IMR-90 (cell line): ENCODE results near the gene TMEM59. TPM values are rescaled to one million over a fixed set of nuclear protein-coding genes. Genes with fewer than 3 reads are reported as not detected.

Source experiments
- ATAC-seq: fragments of 200-7000 bp; cut with Tn5 transposase; 2 replicates; pipeline ENCODE4 v1.9.1; 2020; ENCODE audit warnings: low read depth, mild to moderate bottlenecking, moderate library complexity
- BruUV-seq: library from RNA; stranded (reverse); fragments of 400-500 nt; replicated peaks from 2 replicates; lab custom pipeline; 2021; lab: Mats Ljungman, UMichigan
- CTCF ChIA-PET: fragments of 300-600 bp; formaldehyde crosslinking; extraction: SDS; loops from one replicate; lab custom pipeline; 2021; ENCODE audit warnings: antibody characterized with exemption; lab: Yijun Ruan, JAX
- POLR2A ChIA-PET: fragments of 300-600 bp; sonication (Branson Sonifier 250); formaldehyde crosslinking; loops from one replicate; lab custom pipeline; 2022; ENCODE audit warnings: antibody characterized with exemption; ENCODE audit not compliant: unreplicated experiment; lab: Charles Lee
- DNase-seq: peaks from one replicate; pipeline ENCODE4 v3.0.0; 2013
- H2AFZ ChIP-seq: replicated peaks from 2 replicates; pipeline ENCODE3; 2013; ENCODE audit warnings: low read length, mild to moderate bottlenecking; ENCODE audit not compliant: poor library complexity
- H2AK5ac ChIP-seq: 2 replicates; pipeline ENCODE4 v1.6.1; 2013; ENCODE audit warnings: low read depth, low read length, inconsistent platforms
- H2AK9ac ChIP-seq: replicated peaks from 2 replicates; pipeline ENCODE3; 2013; ENCODE audit warnings: mild to moderate bottlenecking, low read depth, low read length, moderate library complexity; ENCODE audit not compliant: poor library complexity
- H2BK120ac ChIP-seq: 2 replicates; pipeline ENCODE4 v1.6.1; 2013; ENCODE audit warnings: low read depth, low read length, inconsistent platforms
- H2BK15ac ChIP-seq: 3 replicates; pipeline ENCODE4 v1.6.1; 2013; ENCODE audit warnings: low read depth, low read length, inconsistent platforms
- H2BK20ac ChIP-seq: 2 replicates; pipeline ENCODE4 v1.6.1; 2013; ENCODE audit warnings: low read depth, mild to moderate bottlenecking, inconsistent platforms, low read length, moderate library complexity
- H2BK5ac ChIP-seq: 2 replicates; pipeline ENCODE4 v1.6.1; 2013; ENCODE audit warnings: mild to moderate bottlenecking, low read depth, low read length, inconsistent platforms; ENCODE audit not compliant: poor library complexity, severe bottlenecking
- H3K14ac ChIP-seq: replicated peaks from 2 replicates; pipeline ENCODE4 v1.6.1; 2013; ENCODE audit warnings: low read depth, low read length, inconsistent platforms
- H3K18ac ChIP-seq: 2 replicates; pipeline ENCODE4 v1.6.1; 2013; ENCODE audit warnings: low read depth, low read length, control low read depth
- H3K23ac ChIP-seq: 2 replicates; pipeline ENCODE4 v1.6.1; 2013; ENCODE audit warnings: low read depth, low read length, inconsistent platforms
- H3K27ac ChIP-seq: 2 replicates; pipeline ENCODE4 v1.5.1; 2013; ENCODE audit warnings: mild to moderate bottlenecking, control low read depth, low read length; ENCODE audit not compliant: insufficient read depth
- H3K27me3 ChIP-seq: 2 replicates; pipeline ENCODE4 v1.6.1; 2013; ENCODE audit warnings: low read length; ENCODE audit not compliant: control insufficient read depth, insufficient read depth
- H3K36me3 ChIP-seq: 2 replicates; pipeline ENCODE4 v1.6.1; 2013; ENCODE audit warnings: low read length, mixed read lengths; ENCODE audit not compliant: control insufficient read depth, insufficient read depth
- H3K4ac ChIP-seq: 2 replicates; pipeline ENCODE4 v1.6.1; 2013; ENCODE audit warnings: low read depth, low read length, inconsistent platforms
- H3K4me1 ChIP-seq: 2 replicates; pipeline ENCODE4 v1.6.1; 2013; ENCODE audit warnings: low read length, mixed read lengths; ENCODE audit not compliant: control insufficient read depth, insufficient read depth
- H3K4me2 ChIP-seq: 2 replicates; pipeline ENCODE4 v1.6.1; 2013; ENCODE audit warnings: low read depth, mild to moderate bottlenecking, control low read depth, low read length, moderate library complexity
- H3K4me3 ChIP-seq: 2 replicates; pipeline ENCODE4 v1.5.1; 2013; ENCODE audit warnings: low read depth, mild to moderate bottlenecking, control low read depth, low read length, moderate library complexity; ENCODE audit not compliant: insufficient read depth
- H3K56ac ChIP-seq: 2 replicates; pipeline ENCODE4 v1.6.1; 2013; ENCODE audit warnings: low read length, inconsistent platforms; ENCODE audit not compliant: insufficient read depth; ENCODE audit errors: extremely low read depth
- H3K79me1 ChIP-seq, 2 experiments: 2 replicates each; pipeline ENCODE4 v1.6.1; 2013; ENCODE audit warnings: low read length in 2 of 2, inconsistent platforms in 1 of 2, low read depth in 1 of 2
- H3K9ac ChIP-seq: 2 replicates; pipeline ENCODE4 v1.6.1; 2013; ENCODE audit warnings: low read depth, low read length, control low read depth
- H3K9me1 ChIP-seq: 2 replicates; pipeline ENCODE4 v1.6.1; 2013; ENCODE audit warnings: low read length, inconsistent platforms; ENCODE audit not compliant: insufficient read depth
- H3K9me3 ChIP-seq: 2 replicates; pipeline ENCODE4 v1.6.1; 2013; ENCODE audit warnings: low read length; ENCODE audit not compliant: control insufficient read depth, insufficient read depth
- H4K20me1 ChIP-seq: 2 replicates; pipeline ENCODE4 v1.6.1; 2013; ENCODE audit warnings: low read length, inconsistent platforms; ENCODE audit not compliant: insufficient read depth
- H4K5ac ChIP-seq: 2 replicates; pipeline ENCODE4 v1.6.1; 2013; ENCODE audit warnings: mild to moderate bottlenecking, low read depth, low read length, control low read depth
- H4K8ac ChIP-seq, 2 experiments: 2 replicates each; pipeline ENCODE4 v1.6.1; 2013; ENCODE audit warnings: low read depth in 2 of 2, low read length in 2 of 2, control low read depth in 1 of 2, inconsistent platforms in 1 of 2
- H4K91ac ChIP-seq: 2 replicates; pipeline ENCODE4 v1.6.1; 2013; ENCODE audit warnings: low read depth, low read length, inconsistent platforms; ENCODE audit not compliant: insufficient read depth
- BHLHE40 ChIP-seq: fragments of 150-350 bp; IDR thresholded peaks from 2 replicates; pipeline ENCODE4 v1.6.1; 2016; ENCODE audit warnings: mild to moderate bottlenecking, low read depth, low read length
- CEBPB ChIP-seq: IDR thresholded peaks from 2 replicates; pipeline ENCODE4 v1.6.1; 2012; ENCODE audit warnings: low read depth, low read length, improper control_type of control experiment
- CHD1 ChIP-seq: IDR thresholded peaks from 2 replicates; pipeline ENCODE4 v1.6.1; 2012; ENCODE audit warnings: low read depth, low read length, improper control_type of control experiment
- FOS ChIP-seq: fragments of 150-350 bp; IDR thresholded peaks from 2 replicates; pipeline ENCODE4 v1.6.1; 2016; ENCODE audit warnings: low read depth, low read length
- MAFK ChIP-seq: IDR thresholded peaks from 2 replicates; pipeline ENCODE4 v1.6.1; 2012; ENCODE audit warnings: low read depth, low read length, improper control_type of control experiment
- MAZ ChIP-seq: IDR thresholded peaks from 2 replicates; pipeline ENCODE4 v1.6.1; 2012; ENCODE audit warnings: low read depth, mild to moderate bottlenecking, low read length, improper control_type of control experiment, moderate library complexity, borderline replicate concordance
- MXI1 ChIP-seq: IDR thresholded peaks from 2 replicates; pipeline ENCODE4 v1.6.1; 2012; ENCODE audit warnings: low read depth, mild to moderate bottlenecking, low read length, moderate library complexity, borderline replicate concordance
- NFE2L2 ChIP-seq: fragments of 150-350 bp; IDR thresholded peaks from 2 replicates; pipeline ENCODE4 v1.6.1; 2016; ENCODE audit warnings: low read depth, mild to moderate bottlenecking, low read length
- POLR2A ChIP-seq: IDR thresholded peaks from 2 replicates; pipeline ENCODE4 v1.6.1; 2012; ENCODE audit warnings: mild to moderate bottlenecking, low read depth, low read length
- RAD21 ChIP-seq: IDR thresholded peaks from 2 replicates; pipeline ENCODE4 v1.6.1; 2012; ENCODE audit warnings: low read length, improper control_type of control experiment
- RCOR1 ChIP-seq: IDR thresholded peaks from 2 replicates; pipeline ENCODE4 v1.6.1; 2012; ENCODE audit warnings: mild to moderate bottlenecking, low read length, improper control_type of control experiment; ENCODE audit not compliant: insufficient replicate concordance
- RFX5 ChIP-seq: IDR thresholded peaks from 2 replicates; pipeline ENCODE4 v1.8.0; 2012; ENCODE audit warnings: low read depth, mild to moderate bottlenecking, low read length, moderate library complexity
- SMC3 ChIP-seq: fragments of 150-350 bp; IDR thresholded peaks from 2 replicates; pipeline ENCODE4 v1.6.1; 2016; ENCODE audit warnings: low read depth, mild to moderate bottlenecking, antibody characterized with exemption, low read length, moderate library complexity
- WGBS, 2 experiments: methylation state at CpG; one replicate each; pipeline versions ENCODE4 v1.1.5 to v1.1.7; 2013; ENCODE audit warnings: missing lambda C conversion rate in 2 of 2; ENCODE audit not compliant: insufficient read length in 1 of 2; ENCODE audit errors: extremely low coverage in 2 of 2; 5-methylcytosine and 5-hydroxymethylcytosine counted together
- dilution Hi-C: fragments of 300-500 bp; cut with HindIII; formaldehyde crosslinking; loops from one replicate; pipeline ENCODE4 v1.14.3; 2018; ENCODE audit warnings: low sequenced_read_pairs; ENCODE audit not compliant: unreplicated experiment
- in situ Hi-C: fragments of 300-500 bp; cut with MboI; formaldehyde crosslinking; loops from 3 replicates; pipeline ENCODE4 v1.14.3; 2019; ENCODE audit warnings: low sequenced_read_pairs, inconsistent platforms, mixed read lengths
- intact Hi-C: fragments of 100-400 bp; cut with micrococcal nuclease; formaldehyde crosslinking; loops from 2 replicates; pipeline ENCODE4 v1.10.0; 2022
- polyA plus RNA-seq, 3 experiments: library from polyadenylated mRNA; depleted of rRNA; stranded (reverse); fragments of >200 nt; gene quantifications; 2 replicates each; pipeline ENCODE4 v1.2.3, GENCODE V29; 2012; ENCODE audit warnings: low replicate concordance in 1 of 3
- total RNA-seq: library from RNA; depleted of rRNA; stranded (reverse); fragments of >200 nt; gene quantifications from 2 replicates; pipeline ENCODE4 v1.2.3, GENCODE V29; 2012
- TF ChIP-seq, protein P1 (sequence below): fragments of 150-350 bp; IDR thresholded peaks from 2 replicates; pipeline ENCODE4 v1.6.1; 2016; ENCODE audit warnings: low read depth, mild to moderate bottlenecking, low read length, moderate library complexity, borderline replicate concordance
- TF ChIP-seq, protein P2 (sequence below): fragments of 150-350 bp; IDR thresholded peaks from 2 replicates; pipeline ENCODE4 v1.6.1; 2017; ENCODE audit warnings: mild to moderate bottlenecking, antibody characterized with exemption, low read length, low read depth
- TF ChIP-seq, protein P3 (sequence below): conservative IDR thresholded peaks from 2 replicates; pipeline ENCODE4 v1.5.1; 2012; ENCODE audit warnings: mild to moderate bottlenecking, low read depth, low read length, improper control_type of control experiment

The TMEM59 gene
- total and polyA plus RNA-seq, 2 of the 4 experiments (the other 2 are of a cell fraction), result 239 to 241 TPM

DNA sequence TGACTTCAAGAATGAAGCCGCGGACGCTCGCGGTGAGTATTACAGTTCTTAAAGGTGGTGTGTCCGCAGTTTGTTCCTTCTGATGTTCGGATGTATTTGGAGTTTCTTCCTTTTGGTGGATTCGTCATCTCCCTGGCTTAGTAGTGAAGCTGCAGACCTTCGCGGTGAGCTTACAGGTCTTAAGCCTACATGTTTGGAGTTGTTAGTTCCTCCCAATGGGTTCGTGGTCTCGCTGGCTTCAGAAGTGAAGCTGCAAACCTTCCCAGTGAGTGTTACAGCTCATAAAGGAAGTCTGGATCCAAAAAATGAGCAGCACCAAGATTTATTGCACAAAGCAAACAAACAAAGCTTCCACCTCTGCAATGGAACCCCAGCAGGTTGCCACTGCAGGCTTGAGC, 49.8 kb downstream of the TMEM59 start:
- no peak overlapping the region for H2BK120ac ChIP-seq
- H3K23ac ChIP-seq, result no peak overlapping the region
- no peaks in the 10 kb centered on the region for H4K20me1 ChIP-seq
- H3K79me1 ChIP-seq, result no peaks in the 10 kb centered on the region
- H3K4me3 ChIP-seq, result no peak overlapping the region
- no peak for TF ChIP-seq MAFK
- no peak for TF ChIP-seq RAD21
- TF ChIP-seq POLR2A, result no peak
- TF ChIP-seq, protein P1, sequence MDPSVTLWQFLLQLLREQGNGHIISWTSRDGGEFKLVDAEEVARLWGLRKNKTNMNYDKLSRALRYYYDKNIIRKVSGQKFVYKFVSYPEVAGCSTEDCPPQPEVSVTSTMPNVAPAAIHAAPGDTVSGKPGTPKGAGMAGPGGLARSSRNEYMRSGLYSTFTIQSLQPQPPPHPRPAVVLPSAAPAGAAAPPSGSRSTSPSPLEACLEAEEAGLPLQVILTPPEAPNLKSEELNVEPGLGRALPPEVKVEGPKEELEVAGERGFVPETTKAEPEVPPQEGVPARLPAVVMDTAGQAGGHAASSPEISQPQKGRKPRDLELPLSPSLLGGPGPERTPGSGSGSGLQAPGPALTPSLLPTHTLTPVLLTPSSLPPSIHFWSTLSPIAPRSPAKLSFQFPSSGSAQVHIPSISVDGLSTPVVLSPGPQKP, result no peak
- TF ChIP-seq, protein P2, sequence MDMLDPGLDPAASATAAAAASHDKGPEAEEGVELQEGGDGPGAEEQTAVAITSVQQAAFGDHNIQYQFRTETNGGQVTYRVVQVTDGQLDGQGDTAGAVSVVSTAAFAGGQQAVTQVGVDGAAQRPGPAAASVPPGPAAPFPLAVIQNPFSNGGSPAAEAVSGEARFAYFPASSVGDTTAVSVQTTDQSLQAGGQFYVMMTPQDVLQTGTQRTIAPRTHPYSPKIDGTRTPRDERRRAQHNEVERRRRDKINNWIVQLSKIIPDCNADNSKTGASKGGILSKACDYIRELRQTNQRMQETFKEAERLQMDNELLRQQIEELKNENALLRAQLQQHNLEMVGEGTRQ, result no peak
- no peak for TF ChIP-seq RFX5
- TF ChIP-seq NFE2L2, result no peak
- TF ChIP-seq, protein P3, sequence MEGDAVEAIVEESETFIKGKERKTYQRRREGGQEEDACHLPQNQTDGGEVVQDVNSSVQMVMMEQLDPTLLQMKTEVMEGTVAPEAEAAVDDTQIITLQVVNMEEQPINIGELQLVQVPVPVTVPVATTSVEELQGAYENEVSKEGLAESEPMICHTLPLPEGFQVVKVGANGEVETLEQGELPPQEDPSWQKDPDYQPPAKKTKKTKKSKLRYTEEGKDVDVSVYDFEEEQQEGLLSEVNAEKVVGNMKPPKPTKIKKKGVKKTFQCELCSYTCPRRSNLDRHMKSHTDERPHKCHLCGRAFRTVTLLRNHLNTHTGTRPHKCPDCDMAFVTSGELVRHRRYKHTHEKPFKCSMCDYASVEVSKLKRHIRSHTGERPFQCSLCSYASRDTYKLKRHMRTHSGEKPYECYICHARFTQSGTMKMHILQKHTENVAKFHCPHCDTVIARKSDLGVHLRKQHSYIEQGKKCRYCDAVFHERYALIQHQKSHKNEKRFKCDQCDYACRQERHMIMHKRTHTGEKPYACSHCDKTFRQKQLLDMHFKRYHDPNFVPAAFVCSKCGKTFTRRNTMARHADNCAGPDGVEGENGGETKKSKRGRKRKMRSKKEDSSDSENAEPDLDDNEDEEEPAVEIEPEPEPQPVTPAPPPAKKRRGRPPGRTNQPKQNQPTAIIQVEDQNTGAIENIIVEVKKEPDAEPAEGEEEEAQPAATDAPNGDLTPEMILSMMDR, result no peak
- no peak for TF ChIP-seq MXI1
- no peak for TF ChIP-seq FOS
- no peak for TF ChIP-seq SMC3
- no peak for TF ChIP-seq MAZ
- no peak for TF ChIP-seq CEBPB
- no peak for TF ChIP-seq CHD1
- no peak for TF ChIP-seq RCOR1
- no peak for TF ChIP-seq BHLHE40
- no peak overlapping the region for H3K4me2 ChIP-seq
- no peak overlapping the region for H2AFZ ChIP-seq
- ChIA-PET POLR2A (no interaction called here), CTCF (no interaction called here)
- H4K91ac ChIP-seq, result no peak overlapping the region
- H2AK5ac ChIP-seq, result no peak overlapping the region
- H3K27ac ChIP-seq, result no peak overlapping the region
- H2AK9ac ChIP-seq, result no peak overlapping the region
- no peak overlapping the region for H4K8ac ChIP-seq
- no peak overlapping the region for H3K56ac ChIP-seq
- in situ Hi-C loops (no loop called here), intact Hi-C loops (no loop called here), dilution Hi-C loops (no loop called here)
- no peak overlapping the region for H2BK5ac ChIP-seq
- H3K9me3 ChIP-seq, result peaks cover 2% of the 10 kb centered on the region; the same call in 1 of the 2 replicates
- H3K27me3 ChIP-seq, result peaks cover 31% of the 10 kb centered on the region
- WGBS, 2 experiments, result no CpG with 5 or more reads among the region's 12 CpGs
- H2BK20ac ChIP-seq, result no peak overlapping the region
- no peak overlapping the region for H3K18ac ChIP-seq
- ATAC-seq (no peak), DNase-seq (no peak)
- H3K9ac ChIP-seq, result no peak overlapping the region
- no peaks in the 10 kb centered on the region for H3K36me3 ChIP-seq
- no peak overlapping the region for H4K5ac ChIP-seq
- H3K4ac ChIP-seq, result no peak overlapping the region
- H3K9me1 ChIP-seq, result no peaks in the 10 kb centered on the region
- BruUV-seq, result no TSS peak
- H2BK15ac ChIP-seq, result no peak overlapping the region
- H3K4me1 ChIP-seq, result no peaks in the 10 kb centered on the region
- H3K14ac ChIP-seq, result no peak overlapping the region
